Activated B cell treated with CpG ODN at 0.5 μM for 24 hours (primary cell): ENCODE results near the gene LRG1. TPM values are rescaled to one million over a fixed set of nuclear protein-coding genes. Genes with fewer than 3 reads are reported as not detected.
"Not testable (repeated sequence)": the region's sequence is repeated elsewhere in the genome, so short reads cannot be mapped to it uniquely, and the experiment has no call there.

Experiments
- ATAC-seq: fragments of 200-7000 bp; cut with Tn5 transposase; one replicate; pipeline ENCODE4 v1.10.0; 2021; ENCODE audit warnings: low read depth, mild to moderate bottlenecking, moderate library complexity
- CTCF ChIA-PET: fragments of 350-600 bp; sonication (Branson Sonifier 250); formaldehyde crosslinking; loops from one replicate; lab custom pipeline; 2021; ENCODE audit warnings: antibody characterized with exemption; lab: Charles Lee
- POLR2A ChIA-PET: fragments of 350-600 bp; sonication (Branson Sonifier 250); formaldehyde crosslinking; loops from one replicate; lab custom pipeline; 2021; ENCODE audit warnings: antibody characterized with exemption; lab: Charles Lee
- DNase-seq: peaks from one replicate; pipeline ENCODE4 v3.0.0; 2022
- H3K27ac Mint-ChIP-seq: one replicate; pipeline ENCODE4 v1.8.0; 2020; ENCODE audit warnings: mixed read lengths
- H3K27me3 Mint-ChIP-seq: one replicate; pipeline ENCODE4 v1.8.0; 2021; ENCODE audit warnings: mixed read lengths
- H3K36me3 Mint-ChIP-seq: one replicate; pipeline ENCODE4 v1.8.0; 2021; ENCODE audit warnings: low read depth, mixed read lengths
- H3K4me1 Mint-ChIP-seq: one replicate; pipeline ENCODE4 v1.8.0; 2021; ENCODE audit warnings: mixed read lengths
- H3K4me3 Mint-ChIP-seq: one replicate; pipeline ENCODE4 v1.8.0; 2020; ENCODE audit warnings: mild to moderate bottlenecking, mixed read lengths
- H3K9me3 Mint-ChIP-seq: one replicate; pipeline ENCODE4 v1.8.0; 2020; ENCODE audit warnings: mixed read lengths
- intact Hi-C: fragments of 100-400 bp; cut with micrococcal nuclease; formaldehyde crosslinking; loops from one replicate; pipeline ENCODE4 v1.15.1; 2024
- total RNA-seq: library from RNA; stranded (reverse); gene quantifications from 2 replicates; pipeline ENCODE4 v1.2.3, GENCODE V29; 2022
- TF ChIP-seq, protein P1 (sequence below): fragments of 200-600 bp; IDR thresholded peaks from one replicate; pipeline ENCODE4 v1.8.0; 2022; ENCODE audit warnings: antibody characterized with exemption, mild to moderate bottlenecking

The LRG1 gene
- total RNA-seq, 1 donor from 2014 or later: 2.0 TPM

DNA sequence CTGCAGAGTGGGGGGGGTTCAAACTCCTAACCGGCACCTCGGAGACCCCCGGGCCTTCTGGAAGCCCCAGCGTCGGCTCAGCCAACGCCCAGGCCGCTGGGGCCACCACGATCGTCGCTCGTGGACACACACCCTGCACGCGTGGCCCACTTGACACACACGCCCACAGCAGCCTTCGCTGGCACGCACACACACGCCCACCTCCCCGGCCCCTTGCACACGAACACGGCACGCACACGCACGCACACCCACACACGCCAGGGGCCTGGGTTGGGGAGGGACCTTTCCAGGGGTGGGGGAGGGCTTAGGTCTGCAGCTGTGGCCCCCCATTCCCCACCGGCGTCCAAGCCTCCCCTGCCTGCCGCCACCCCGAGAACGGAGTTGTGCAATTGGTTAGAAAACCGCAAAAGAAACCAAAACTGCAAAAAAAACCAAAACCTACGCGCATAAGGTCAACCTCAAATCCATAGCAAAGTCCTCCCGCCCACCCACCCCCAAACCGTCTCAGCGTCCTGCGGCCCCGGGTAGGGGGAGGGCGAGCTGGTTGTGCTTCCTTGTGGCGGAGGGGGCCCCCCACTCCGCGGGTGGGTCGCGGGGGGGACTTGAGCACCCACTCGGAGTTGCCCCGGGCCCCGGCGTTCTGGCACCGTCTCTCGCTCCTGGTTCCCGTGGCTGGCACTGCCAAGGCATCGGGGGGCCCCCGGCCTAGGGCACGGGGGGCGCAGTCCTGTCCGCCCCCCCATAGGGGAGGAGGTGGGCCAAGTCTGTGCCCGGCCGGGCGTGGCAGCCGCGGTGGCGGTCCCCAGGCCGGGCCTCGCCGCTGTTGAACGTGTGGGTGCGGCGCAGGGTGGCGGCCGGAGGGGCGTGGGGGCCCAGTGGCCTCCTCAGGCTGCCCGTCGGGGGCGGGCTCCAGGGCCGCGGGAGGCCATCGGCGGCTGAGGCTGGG lies 3.3 kb upstream of the LRG1 start:
- Mint-ChIP-seq H3K36me3 (no peaks in the 10 kb centered on the region), H3K9me3 (peaks cover 2% of the 10 kb centered on the region), H3K27ac (no peak overlapping the region), H3K4me3 (no peak overlapping the region), H3K4me1 (peaks cover 11% of the 10 kb centered on the region), H3K27me3 (peaks cover 11% of the 10 kb centered on the region)
- POLR2A ChIA-PET: no interaction called here
- DNase-seq (no peak), ATAC-seq (no peak)
- intact Hi-C loops: no loop called here
- TF ChIP-seq, protein P1, sequence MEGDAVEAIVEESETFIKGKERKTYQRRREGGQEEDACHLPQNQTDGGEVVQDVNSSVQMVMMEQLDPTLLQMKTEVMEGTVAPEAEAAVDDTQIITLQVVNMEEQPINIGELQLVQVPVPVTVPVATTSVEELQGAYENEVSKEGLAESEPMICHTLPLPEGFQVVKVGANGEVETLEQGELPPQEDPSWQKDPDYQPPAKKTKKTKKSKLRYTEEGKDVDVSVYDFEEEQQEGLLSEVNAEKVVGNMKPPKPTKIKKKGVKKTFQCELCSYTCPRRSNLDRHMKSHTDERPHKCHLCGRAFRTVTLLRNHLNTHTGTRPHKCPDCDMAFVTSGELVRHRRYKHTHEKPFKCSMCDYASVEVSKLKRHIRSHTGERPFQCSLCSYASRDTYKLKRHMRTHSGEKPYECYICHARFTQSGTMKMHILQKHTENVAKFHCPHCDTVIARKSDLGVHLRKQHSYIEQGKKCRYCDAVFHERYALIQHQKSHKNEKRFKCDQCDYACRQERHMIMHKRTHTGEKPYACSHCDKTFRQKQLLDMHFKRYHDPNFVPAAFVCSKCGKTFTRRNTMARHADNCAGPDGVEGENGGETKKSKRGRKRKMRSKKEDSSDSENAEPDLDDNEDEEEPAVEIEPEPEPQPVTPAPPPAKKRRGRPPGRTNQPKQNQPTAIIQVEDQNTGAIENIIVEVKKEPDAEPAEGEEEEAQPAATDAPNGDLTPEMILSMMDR: no peak
- CTCF ChIA-PET: no interaction called here

- CTCF ChIA-PET, POLR2A ChIA-PET, ATAC-seq, intact Hi-C loops, H3K27ac Mint-ChIP-seq, H3K4me3 Mint-ChIP-seq, DNase-seq, H3K9me3 Mint-ChIP-seq, H3K36me3 Mint-ChIP-seq: not testable (repeated sequence)
- H3K27me3 Mint-ChIP-seq: peaks cover 11% of the 10 kb centered on the region
- H3K4me1 Mint-ChIP-seq: peaks cover 11% of the 10 kb centered on the region
These were observed 1.9 kb upstream of the LRG1 start for GRCh38 chr19:4541806-4542145.

- POLR2A ChIA-PET: interaction anchor here (0.6 kb wide), 1 partner anchor 1149 kb away, joined by 5 read pairs; no protein-coding TSS in a partner anchor
- ATAC-seq (no peak), DNase-seq (no peak)
- no peaks in the 10 kb centered on the region for H3K36me3 Mint-ChIP-seq
- intact Hi-C loops: no loop called here
- CTCF ChIA-PET: interaction anchor here (1.2 kb wide), 1 partner anchor 16 kb away, joined by 5 read pairs; no protein-coding TSS in a partner anchor
- no peak overlapping the region for H3K27ac Mint-ChIP-seq
- H3K27me3 Mint-ChIP-seq: peaks cover 11% of the 10 kb centered on the region
- TF ChIP-seq, protein P1: no peak
- peaks cover 2% of the 10 kb centered on the region for H3K9me3 Mint-ChIP-seq
- no peak overlapping the region for H3K4me3 Mint-ChIP-seq
- H3K4me1 Mint-ChIP-seq: peaks cover 11% of the 10 kb centered on the region
These were observed 1.4 kb upstream of the LRG1 start for GRCh38 chr19:4541114-4541805.

DNA sequence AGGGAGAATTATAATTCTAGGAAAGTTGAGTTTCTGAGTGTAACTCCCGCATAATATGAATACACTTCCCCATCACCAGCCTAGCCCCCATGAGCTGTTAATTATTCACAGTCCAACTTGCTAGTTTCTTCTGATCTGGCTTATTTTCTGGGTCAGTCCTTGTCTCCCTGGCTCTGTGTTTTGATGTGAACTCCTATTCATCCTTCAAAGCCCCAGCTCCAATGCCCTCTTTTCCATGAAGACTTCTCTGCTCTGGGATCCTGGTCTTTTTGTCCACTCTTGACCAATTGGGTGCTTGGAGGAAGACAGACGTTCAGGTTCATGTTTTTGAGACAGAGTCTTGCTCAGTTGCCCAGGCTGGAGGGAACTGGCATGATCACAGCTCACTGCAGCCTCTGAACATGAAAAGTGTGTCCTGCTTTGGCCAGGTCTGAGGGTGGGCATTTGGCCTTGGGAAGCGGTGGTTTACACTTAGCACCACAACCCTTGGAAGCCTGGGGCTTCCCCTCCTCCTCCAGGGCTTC lies 605 bp downstream of the LRG1 start:
- TF ChIP-seq, protein P1: no peak
- no peaks in the 10 kb centered on the region for H3K36me3 Mint-ChIP-seq
- no peak overlapping the region for H3K4me3 Mint-ChIP-seq
- H3K27me3 Mint-ChIP-seq: peaks cover 15% of the 10 kb centered on the region
- ChIA-PET CTCF (interaction anchor here (1.4 kb wide), 1 partner anchor 14 kb away, joined by 6 read pairs; no protein-coding TSS in a partner anchor), POLR2A (no interaction called here)
- H3K27ac Mint-ChIP-seq: no peak overlapping the region
- DNase-seq: no peak
- H3K9me3 Mint-ChIP-seq: peaks cover 2% of the 10 kb centered on the region
- H3K4me1 Mint-ChIP-seq: peaks cover 15% of the 10 kb centered on the region
- ATAC-seq: no peak
- intact Hi-C loops: no loop called here

DNA sequence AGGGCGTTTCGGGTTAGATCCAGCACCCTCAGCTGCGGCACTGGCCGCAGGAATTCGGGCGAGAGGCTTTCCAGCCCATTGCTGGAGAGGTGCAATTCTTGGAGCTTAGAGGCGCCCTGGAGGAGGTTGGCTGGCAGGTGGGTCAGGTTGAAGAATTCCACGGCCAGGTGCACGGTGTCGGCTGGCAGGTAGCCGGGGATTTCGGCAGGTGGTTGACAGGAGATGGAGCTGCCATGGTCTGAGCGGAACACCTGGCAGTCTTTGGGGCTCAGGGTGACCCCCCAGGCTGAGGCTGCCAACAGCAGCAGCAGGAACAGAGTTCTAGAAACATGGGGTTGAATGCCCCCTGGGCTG lies 1.3 kb downstream of the LRG1 start:
- intact Hi-C loops: no loop called here
- CTCF ChIA-PET: interaction anchor here (1.4 kb wide), 1 partner anchor 14 kb away, joined by 6 read pairs; no protein-coding TSS in a partner anchor
- Mint-ChIP-seq H3K4me3 (no peak overlapping the region), H3K27me3 (peaks cover 15% of the 10 kb centered on the region), H3K9me3 (peaks cover 2% of the 10 kb centered on the region), H3K27ac (no peak overlapping the region), H3K36me3 (no peaks in the 10 kb centered on the region), H3K4me1 (peaks cover 15% of the 10 kb centered on the region)
- POLR2A ChIA-PET: no interaction called here
- ATAC-seq: no peak
- DNase-seq: no peak
- TF ChIP-seq, protein P1: no peak
